ACHN (cell line): ENCODE results near the gene OR6Y1.

Experiments used
- DNase-seq: peaks from one replicate; pipeline ENCODE4 v3.0.0-alpha.2; 2015
- in situ Hi-C: cut with HindIII; loops from 2 replicates; pipeline ENCODE4 v1.10.0; 2017; ENCODE audit warnings: low sequenced_read_pairs, low pct_ligation_motif_present, low pct_unique_long_range_greater_than_20kb

Gene OR6Y1

GRCh38 chr1:158516966-158517365 lies 37.2 kb downstream of the OR6Y1 start:
- DNase-seq, result no peak
- in situ Hi-C loops, result no loop called here

DNA sequence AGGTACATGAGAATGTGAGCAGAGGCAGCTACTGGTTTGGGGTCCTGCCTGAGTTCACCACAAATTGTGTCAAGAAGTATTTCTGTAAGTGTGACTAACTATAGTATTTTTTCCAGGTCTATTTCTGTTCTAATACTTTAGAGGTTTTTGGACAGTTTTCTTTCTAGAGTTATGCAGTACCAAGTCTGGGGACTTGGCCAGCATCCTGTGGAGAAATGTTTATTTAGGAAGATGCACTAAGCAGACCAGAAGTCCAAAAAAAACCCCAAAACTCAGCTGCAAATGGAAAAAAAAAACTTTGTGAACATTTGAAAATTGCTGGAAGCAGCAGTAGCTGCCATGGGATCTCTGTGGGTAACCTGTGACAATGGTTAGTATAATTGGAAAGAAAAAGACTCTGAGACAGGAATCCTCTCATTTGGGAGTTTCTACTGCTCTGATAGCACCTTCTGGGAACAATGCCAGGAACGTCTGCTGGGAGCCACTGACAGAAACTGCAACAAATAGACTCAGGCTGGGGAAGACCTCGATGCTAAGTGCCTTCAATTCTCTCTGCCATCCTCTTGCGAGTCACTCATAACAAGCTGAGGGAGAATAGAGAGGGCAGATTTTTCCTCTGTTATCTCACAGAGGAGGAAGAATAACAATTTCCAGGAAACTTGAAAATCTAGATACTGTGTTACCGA lies 44.6 kb downstream of the OR6Y1 start:
- no peak for DNase-seq
- in situ Hi-C loops, result no loop called here

DNA sequence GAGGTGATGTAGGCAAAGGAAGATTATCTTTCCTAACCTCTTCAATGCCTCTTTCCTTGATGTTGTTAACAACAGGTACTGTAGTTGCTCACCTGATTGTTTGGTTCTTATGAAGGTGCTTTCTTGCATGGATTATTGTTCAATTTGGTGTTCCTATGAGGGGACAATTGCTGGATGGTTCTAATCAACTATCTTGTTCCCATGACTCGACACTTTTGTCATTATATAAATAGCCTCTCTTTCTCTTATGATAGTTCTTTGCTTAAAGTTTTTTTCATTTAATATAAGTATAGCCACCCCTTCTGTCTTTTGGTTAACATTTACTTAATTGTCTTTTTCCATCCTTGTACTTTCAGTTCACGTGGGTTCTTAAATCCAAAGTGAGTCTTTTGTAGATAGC lies 46.7 kb downstream of the OR6Y1 start:
- in situ Hi-C loops, result no loop called here
- no peak for DNase-seq

- in situ Hi-C loops, result no loop called here
- peak; percentile 60 for DNase-seq
Measured at GRCh38 chr1:158506369-158506987, 47.7 kb downstream of the OR6Y1 start.

DNA sequence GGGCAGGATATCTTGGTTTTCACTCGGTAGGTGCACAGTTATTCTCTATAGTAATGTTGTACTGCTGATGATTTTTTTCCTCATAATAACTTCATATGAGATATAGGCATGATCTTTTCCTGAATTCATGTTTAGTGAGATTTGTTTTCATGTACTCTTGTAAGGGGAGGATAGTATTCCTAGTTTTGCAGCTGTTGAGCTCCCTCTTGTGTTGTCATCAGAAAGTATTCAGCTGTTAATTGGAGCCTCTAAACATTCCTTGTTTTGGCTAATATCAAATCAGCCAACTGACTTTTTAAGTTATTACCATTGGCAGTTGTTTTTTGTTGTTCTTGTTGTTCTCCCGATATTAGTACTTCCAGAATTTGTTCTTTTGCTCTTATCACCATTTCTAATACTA lies 57.8 kb downstream of the OR6Y1 start:
- in situ Hi-C loops, result no loop called here
- DNase-seq, result peak; percentile 36

DNA sequence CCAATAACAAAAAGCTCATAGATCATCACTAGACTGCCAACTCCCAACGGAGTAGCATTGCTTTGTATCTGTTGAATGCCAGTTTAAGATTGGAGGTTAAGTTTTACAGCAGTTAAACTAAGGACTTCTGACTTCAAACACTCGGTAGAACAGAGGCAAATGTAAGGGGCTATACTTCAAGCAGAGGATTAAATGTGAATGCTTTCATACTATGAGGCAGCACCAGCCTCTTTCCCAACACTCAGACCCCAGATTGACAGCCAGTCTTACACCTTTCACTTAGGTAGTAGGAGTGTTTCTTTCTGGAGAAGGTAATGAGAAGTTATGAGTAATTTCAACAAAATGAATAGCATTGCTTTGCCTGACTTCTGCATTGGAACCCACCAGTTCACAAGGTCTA lies 59.4 kb downstream of the OR6Y1 start:
- no peak for DNase-seq
- in situ Hi-C loops, result no loop called here
